Astrocyte (in vitro differentiated cells and primary cell): Measurements from ENCODE around the gene PRTN3. TPM values are rescaled to one million over a fixed set of nuclear protein-coding genes. Genes with fewer than 3 reads are reported as not detected.

Experiments used
- DNase-seq: peaks from one replicate; pipeline ENCODE4 v3.0.0-alpha.2; 2010; ENCODE audit warnings: low read depth
- FAIRE-seq: peaks from 2 replicates; lab custom pipeline; 2011; peaks lifted over from hg19 to GRCh38; lab: Jason Lieb, UNC
- H2AFZ ChIP-seq: 2 replicates; pipeline ENCODE4 v1.6.0; 2012; ENCODE audit warnings: low read depth, low read length, inconsistent platforms
- H3K27ac ChIP-seq: 2 replicates; pipeline ENCODE4 v1.5.1; 2011; ENCODE audit warnings: low read depth, low read length, inconsistent platforms
- H3K27me3 ChIP-seq: 2 replicates; pipeline ENCODE4 v1.6.0; 2011; ENCODE audit warnings: low read length, inconsistent platforms; ENCODE audit not compliant: insufficient read depth
- H3K36me3 ChIP-seq: 2 replicates; pipeline ENCODE4 v1.5.1; 2011; ENCODE audit warnings: low read length, inconsistent platforms; ENCODE audit not compliant: insufficient read depth
- H3K4me1 ChIP-seq: 2 replicates; pipeline ENCODE4 v1.5.1; 2011; ENCODE audit warnings: low read length, inconsistent platforms; ENCODE audit not compliant: insufficient read depth
- H3K4me2 ChIP-seq: 2 replicates; pipeline ENCODE4 v1.6.0; 2012; ENCODE audit warnings: low read length, inconsistent platforms
- H3K4me3 ChIP-seq: 2 replicates; pipeline ENCODE4 v1.5.1; 2011; ENCODE audit warnings: low read depth, mild to moderate bottlenecking, low read length, inconsistent platforms; ENCODE audit not compliant: insufficient read depth
- H3K79me2 ChIP-seq: 2 replicates; pipeline ENCODE4 v1.6.0; 2012; ENCODE audit warnings: mild to moderate bottlenecking, low read length, inconsistent platforms; ENCODE audit not compliant: insufficient read depth
- H3K9ac ChIP-seq: 2 replicates; pipeline ENCODE4 v1.6.0; 2012; ENCODE audit warnings: mild to moderate bottlenecking, low read length, inconsistent platforms
- H3K9me3 ChIP-seq: 2 replicates; pipeline ENCODE4 v1.5.1; 2012; ENCODE audit warnings: low read depth, mild to moderate bottlenecking, low read length, inconsistent platforms; ENCODE audit not compliant: insufficient read depth
- H4K20me1 ChIP-seq: 2 replicates; pipeline ENCODE4 v1.6.0; 2012; ENCODE audit warnings: low read length, inconsistent platforms; ENCODE audit not compliant: insufficient read depth
- H3K27ac Mint-ChIP-seq: one replicate; pipeline ENCODE4 v1.8.0; 2021; ENCODE audit warnings: mild to moderate bottlenecking, mixed read lengths; ENCODE audit not compliant: unreplicated experiment
- H3K27me3 Mint-ChIP-seq: one replicate; pipeline ENCODE4 v1.8.0; 2021; ENCODE audit warnings: low read depth, mixed read lengths; ENCODE audit not compliant: unreplicated experiment
- H3K36me3 Mint-ChIP-seq: one replicate; pipeline ENCODE4 v1.8.0; 2021; ENCODE audit warnings: low read depth, mixed read lengths; ENCODE audit not compliant: unreplicated experiment
- H3K4me1 Mint-ChIP-seq: one replicate; pipeline ENCODE4 v1.8.0; 2021; ENCODE audit warnings: low read depth, mixed read lengths; ENCODE audit not compliant: unreplicated experiment
- H3K4me3 Mint-ChIP-seq: one replicate; pipeline ENCODE4 v1.8.0; 2021; ENCODE audit warnings: mild to moderate bottlenecking, moderate library complexity, mixed read lengths; ENCODE audit not compliant: unreplicated experiment
- H3K9me3 Mint-ChIP-seq: one replicate; pipeline ENCODE4 v1.8.0; 2021; ENCODE audit warnings: mild to moderate bottlenecking, mixed read lengths; ENCODE audit not compliant: unreplicated experiment
- EZH2 ChIP-seq: IDR thresholded peaks from 2 replicates; pipeline ENCODE4 v1.6.1; 2012; ENCODE audit warnings: mild to moderate bottlenecking, low read length, inconsistent platforms; ENCODE audit not compliant: insufficient read depth
- total RNA-seq: library from RNA; stranded (reverse); gene quantifications from 2 replicates; pipeline ENCODE4 v1.2.1, GENCODE V29; 2021
- TF ChIP-seq, protein P1 (sequence below): IDR thresholded peaks from 2 replicates; pipeline ENCODE4 v1.5.1; 2011; ENCODE audit warnings: low read depth, mild to moderate bottlenecking, inconsistent platforms, low read length, moderate library complexity; ENCODE audit not compliant: insufficient read depth

The PRTN3 gene
- total RNA-seq, 1 donor from 2014 or later = not detected

- H3K36me3 ChIP-seq = no peaks in the 10 kb centered on the region
- no peaks in the 10 kb centered on the region for H3K4me1 Mint-ChIP-seq
- H3K9ac ChIP-seq = no peak overlapping the region
- no peaks in the 10 kb centered on the region for H4K20me1 ChIP-seq
- H3K4me1 ChIP-seq = no peaks in the 10 kb centered on the region
- H3K36me3 Mint-ChIP-seq = no peaks in the 10 kb centered on the region
- TF ChIP-seq EZH2 = no peak
- TF ChIP-seq, protein P1, sequence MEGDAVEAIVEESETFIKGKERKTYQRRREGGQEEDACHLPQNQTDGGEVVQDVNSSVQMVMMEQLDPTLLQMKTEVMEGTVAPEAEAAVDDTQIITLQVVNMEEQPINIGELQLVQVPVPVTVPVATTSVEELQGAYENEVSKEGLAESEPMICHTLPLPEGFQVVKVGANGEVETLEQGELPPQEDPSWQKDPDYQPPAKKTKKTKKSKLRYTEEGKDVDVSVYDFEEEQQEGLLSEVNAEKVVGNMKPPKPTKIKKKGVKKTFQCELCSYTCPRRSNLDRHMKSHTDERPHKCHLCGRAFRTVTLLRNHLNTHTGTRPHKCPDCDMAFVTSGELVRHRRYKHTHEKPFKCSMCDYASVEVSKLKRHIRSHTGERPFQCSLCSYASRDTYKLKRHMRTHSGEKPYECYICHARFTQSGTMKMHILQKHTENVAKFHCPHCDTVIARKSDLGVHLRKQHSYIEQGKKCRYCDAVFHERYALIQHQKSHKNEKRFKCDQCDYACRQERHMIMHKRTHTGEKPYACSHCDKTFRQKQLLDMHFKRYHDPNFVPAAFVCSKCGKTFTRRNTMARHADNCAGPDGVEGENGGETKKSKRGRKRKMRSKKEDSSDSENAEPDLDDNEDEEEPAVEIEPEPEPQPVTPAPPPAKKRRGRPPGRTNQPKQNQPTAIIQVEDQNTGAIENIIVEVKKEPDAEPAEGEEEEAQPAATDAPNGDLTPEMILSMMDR = no peak
- no peak for FAIRE-seq
- H3K4me2 ChIP-seq = no peak overlapping the region
- no peak overlapping the region for H3K4me3 Mint-ChIP-seq
- peaks cover 7% of the 10 kb centered on the region for H3K27me3 Mint-ChIP-seq
- no peaks in the 10 kb centered on the region for H3K79me2 ChIP-seq
- H2AFZ ChIP-seq = no peak overlapping the region
- no peak overlapping the region for H3K27ac ChIP-seq
- no peaks in the 10 kb centered on the region for H3K9me3 ChIP-seq
- H3K27me3 ChIP-seq = no peaks in the 10 kb centered on the region
- no peaks in the 10 kb centered on the region for H3K9me3 Mint-ChIP-seq
- DNase-seq = no peak
- H3K4me3 ChIP-seq = no peak overlapping the region
- H3K27ac Mint-ChIP-seq = no peak overlapping the region
These were observed 9.1 kb upstream of the PRTN3 start for GRCh38 chr19:831407-832369.

DNA sequence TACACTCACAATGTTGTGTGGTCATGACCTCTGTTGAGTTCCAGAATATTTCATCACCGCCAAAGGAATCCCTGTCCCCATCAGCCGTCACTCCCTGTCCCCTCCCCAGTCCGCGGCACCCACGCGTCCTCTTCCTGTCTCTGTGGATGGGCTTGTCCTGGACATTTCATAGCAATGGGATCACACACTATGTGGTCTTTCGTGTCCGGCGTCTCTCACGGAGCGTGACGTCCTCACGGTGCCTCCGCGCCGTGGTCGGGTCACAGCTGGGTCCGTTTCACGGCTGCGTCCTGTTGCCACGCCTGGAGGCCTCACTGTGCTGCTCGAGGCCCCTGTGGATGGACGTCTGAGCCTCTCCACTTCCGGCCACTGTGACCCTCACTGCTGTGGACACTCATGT, 6.6 kb upstream of the PRTN3 start:
- Mint-ChIP-seq H3K27me3 (peaks cover 10% of the 10 kb centered on the region), H3K36me3 (no peaks in the 10 kb centered on the region), H3K9me3 (no peaks in the 10 kb centered on the region), H3K4me3 (peak overlapping the region; percentile 45), H3K27ac (no peak overlapping the region), H3K4me1 (no peaks in the 10 kb centered on the region)
- H3K4me3 ChIP-seq = no peak overlapping the region
- no peak overlapping the region for H3K27ac ChIP-seq
- no peak for FAIRE-seq
- H3K4me2 ChIP-seq = no peak overlapping the region
- no peak overlapping the region for H3K9ac ChIP-seq
- H3K79me2 ChIP-seq = no peaks in the 10 kb centered on the region
- H3K27me3 ChIP-seq = peaks cover 3% of the 10 kb centered on the region
- no peak overlapping the region for H2AFZ ChIP-seq
- TF ChIP-seq, protein P1 = no peak
- no peak for TF ChIP-seq EZH2
- DNase-seq = no peak
- no peaks in the 10 kb centered on the region for H3K36me3 ChIP-seq
- no peaks in the 10 kb centered on the region for H3K4me1 ChIP-seq
- no peaks in the 10 kb centered on the region for H3K9me3 ChIP-seq
- no peaks in the 10 kb centered on the region for H4K20me1 ChIP-seq
